H1 (cell line): ENCODE measurements around the gene HSPBP1. TPM values are rescaled to one million over a fixed set of nuclear protein-coding genes. Genes with fewer than 3 reads are reported as not detected.

Experiments
- CTCF ChIA-PET: fragments of 300-600 bp; sonication (Branson Sonifier 250); formaldehyde crosslinking; loops from one replicate; lab custom pipeline; 2021; ENCODE audit not compliant: partially characterized antibody; lab: Charles Lee
- POLR2A ChIA-PET: fragments of 300-600 bp; sonication (Branson Sonifier 250); formaldehyde crosslinking; loops from one replicate; lab custom pipeline; 2021; ENCODE audit warnings: inconsistent platforms; ENCODE audit not compliant: partially characterized antibody; lab: Charles Lee
- DNase-seq, 2 experiments: peaks; one replicate each; pipeline versions ENCODE4 v3.0.0 to v3.0.0-alpha.2; 2010 to 2022; ENCODE audit warnings: low spot score in 2 of 2, low read depth in 1 of 2, mixed read lengths in 1 of 2
- FAIRE-seq: peaks from 2 replicates; lab custom pipeline; 2011; peaks lifted over from hg19 to GRCh38; lab: Jason Lieb, UNC
- H2AFZ ChIP-seq: 2 replicates; pipeline ENCODE4 v1.8.1; 2012; ENCODE audit warnings: low read length, inconsistent platforms
- H2AK5ac ChIP-seq: 2 replicates; pipeline ENCODE4 v1.6.1; 2013; ENCODE audit warnings: low read depth, low read length
- H2BK120ac ChIP-seq: replicated peaks from 2 replicates; pipeline ENCODE3; 2013; ENCODE audit warnings: low read depth, low read length, inconsistent platforms
- H2BK12ac ChIP-seq: 2 replicates; pipeline ENCODE4 v1.6.1; 2013; ENCODE audit warnings: low read depth, low read length
- H2BK15ac ChIP-seq: 2 replicates; pipeline ENCODE4 v1.6.1; 2013; ENCODE audit warnings: low read length
- H2BK20ac ChIP-seq: 2 replicates; pipeline ENCODE4 v1.6.1; 2013; ENCODE audit warnings: low read length
- H2BK5ac ChIP-seq: 2 replicates; pipeline ENCODE4 v1.6.1; 2013; ENCODE audit warnings: low read depth, low read length
- H3K14ac ChIP-seq: 2 replicates; pipeline ENCODE4 v1.6.1; 2013; ENCODE audit warnings: inconsistent platforms; ENCODE audit not compliant: insufficient read length
- H3K18ac ChIP-seq: 2 replicates; pipeline ENCODE4 v1.6.1; 2013; ENCODE audit warnings: low read length; ENCODE audit errors: extremely low read depth
- H3K23ac ChIP-seq: 2 replicates; pipeline ENCODE4 v1.6.1; 2013; ENCODE audit warnings: inconsistent platforms; ENCODE audit not compliant: insufficient read length
- H3K23me2 ChIP-seq: 2 replicates; pipeline ENCODE4 v1.6.1; 2013; ENCODE audit warnings: low read depth, low read length
- H3K27ac ChIP-seq: 2 replicates; pipeline ENCODE4 v1.6.1; 2011; ENCODE audit warnings: low read depth, low read length, inconsistent platforms
- H3K27me3 ChIP-seq, 4 experiments: replicated peaks in 1 of 4; 1 replicate in 1 of 4; 2 replicates in 3 of 4; pipeline versions ENCODE4 v1.6.1 to v1.8.1; 2011 to 2013; ENCODE audit warnings: low read length in 3 of 4, mild to moderate bottlenecking in 3 of 4, inconsistent platforms in 2 of 4, mixed read lengths in 2 of 4, moderate library complexity in 1 of 4; ENCODE audit not compliant: control insufficient read depth in 3 of 4, insufficient read depth in 3 of 4; ENCODE audit errors: extremely low read depth in 1 of 4
- H3K36me3 ChIP-seq, 4 experiments: 2 replicates each; pipeline versions ENCODE4 v1.6.1 to v1.8.1; 2011 to 2013; ENCODE audit warnings: mild to moderate bottlenecking in 4 of 4, low read length in 3 of 4, moderate library complexity in 2 of 4, control low read depth in 1 of 4, inconsistent platforms in 1 of 4; ENCODE audit not compliant: insufficient read depth in 4 of 4, control insufficient read depth in 2 of 4
- H3K4ac ChIP-seq: replicated peaks from 2 replicates; pipeline ENCODE3; 2013; ENCODE audit warnings: low read length, low read depth, mixed read lengths, inconsistent platforms; ENCODE audit not compliant: insufficient read length
- H3K4me1 ChIP-seq, 4 experiments: replicated peaks in 1 of 4; 1 replicate in 1 of 4; 2 replicates in 3 of 4; pipeline versions ENCODE4 v1.6.1 to v1.8.1; 2011 to 2013; ENCODE audit warnings: low read length in 3 of 4, inconsistent platforms in 2 of 4, mixed read lengths in 1 of 4; ENCODE audit not compliant: insufficient read depth in 4 of 4, control insufficient read depth in 3 of 4
- H3K4me2 ChIP-seq, 2 experiments: 2 replicates each; pipeline versions ENCODE4 v1.6.1 to v1.8.1; 2011 to 2013; ENCODE audit warnings: low read depth in 2 of 2, low read length in 2 of 2, control low read depth in 1 of 2, inconsistent platforms in 1 of 2, mild to moderate bottlenecking in 1 of 2; ENCODE audit not compliant: insufficient read depth in 1 of 2
- H3K4me3 ChIP-seq, 4 experiments: fragments of 200-600, 300-600 bp in 1 of 4; sonication (generic), shearing (Covaris generic), sonication (Bioruptor Twin) in 1 of 4; 2 replicates each; pipeline versions ENCODE4 v1.5.1 to v1.8.1; 2011 to 2016; ENCODE audit warnings: low read length in 4 of 4, low read depth in 3 of 4, control low read depth in 2 of 4, inconsistent platforms in 2 of 4, mild to moderate bottlenecking in 2 of 4, mixed read lengths in 1 of 4, moderate library complexity in 1 of 4; ENCODE audit not compliant: insufficient read depth in 2 of 4; ENCODE audit errors: extremely low read depth in 1 of 4
- H3K56ac ChIP-seq: replicated peaks from 2 replicates; pipeline ENCODE3; 2013; ENCODE audit warnings: low read depth, mild to moderate bottlenecking, mixed read lengths, low read length, inconsistent platforms; ENCODE audit not compliant: insufficient read length
- H3K79me1 ChIP-seq: 2 replicates; pipeline ENCODE4 v1.6.1; 2013; ENCODE audit warnings: low read depth, low read length, control low read depth
- H3K79me2 ChIP-seq, 2 experiments: 2 replicates each; pipeline versions ENCODE4 v1.6.1 to v1.8.1; 2012 to 2013; ENCODE audit warnings: low read length in 2 of 2, mild to moderate bottlenecking in 2 of 2, inconsistent platforms in 1 of 2; ENCODE audit not compliant: insufficient read depth in 2 of 2, control insufficient read depth in 1 of 2
- H3K9ac ChIP-seq, 4 experiments: replicated peaks in 1 of 4; 1 replicate in 1 of 4; 2 replicates in 3 of 4; pipeline versions ENCODE4 v1.6.1 to v1.8.1; 2011 to 2013; ENCODE audit warnings: low read depth in 3 of 4, low read length in 3 of 4, control low read depth in 2 of 4, mild to moderate bottlenecking in 2 of 4, moderate library complexity in 2 of 4, inconsistent platforms in 1 of 4; ENCODE audit errors: extremely low read depth in 1 of 4
- H3K9me3 ChIP-seq, 2 experiments: 2 replicates each; pipeline versions ENCODE4 v1.6.1 to v1.8.1; 2012 to 2013; ENCODE audit warnings: mild to moderate bottlenecking in 2 of 2, moderate library complexity in 2 of 2, control low read depth in 1 of 2, inconsistent platforms in 1 of 2, low read depth in 1 of 2, low read length in 1 of 2, mixed read lengths in 1 of 2; ENCODE audit not compliant: insufficient read depth in 2 of 2
- H4K20me1 ChIP-seq, 2 experiments: replicated peaks in 1 of 2; 2 replicates each; pipeline versions ENCODE3 to v1.8.1; 2011 to 2013; ENCODE audit warnings: inconsistent platforms in 2 of 2, low read length in 2 of 2, mild to moderate bottlenecking in 1 of 2; ENCODE audit not compliant: insufficient read depth in 2 of 2, control insufficient read depth in 1 of 2
- H4K5ac ChIP-seq: 2 replicates; pipeline ENCODE4 v1.6.1; 2013; ENCODE audit warnings: low read length, low read depth, mixed read lengths, inconsistent platforms; ENCODE audit not compliant: insufficient read length
- H4K8ac ChIP-seq: 2 replicates; pipeline ENCODE4 v1.8.0; 2013; ENCODE audit warnings: mild to moderate bottlenecking, moderate library complexity, low read length, inconsistent platforms; ENCODE audit not compliant: insufficient read depth; ENCODE audit errors: extremely low read depth
- H4K91ac ChIP-seq: replicated peaks from 2 replicates; pipeline ENCODE3; 2013; ENCODE audit warnings: low read length, mixed read lengths, inconsistent platforms; ENCODE audit not compliant: insufficient read length
- BACH1 ChIP-seq: IDR thresholded peaks from 2 replicates; pipeline ENCODE4 v1.6.1; 2012; ENCODE audit warnings: low read length, improper control_type of control experiment
- CBX5 ChIP-seq: fragments of 300-800, 300-1000 bp; sonication (generic); IDR thresholded peaks from 2 replicates; pipeline ENCODE4 v1.7.1; 2016; ENCODE audit warnings: antibody characterized with exemption, low read length, low read depth
- CHD1 ChIP-seq: IDR thresholded peaks from 2 replicates; pipeline ENCODE4 v1.6.1; 2012; ENCODE audit warnings: low read depth, low read length, improper control_type of control experiment
- CREB1 ChIP-seq: IDR thresholded peaks from 2 replicates; pipeline ENCODE4 v1.6.1; 2012; ENCODE audit warnings: inconsistent platforms
- HDAC2 ChIP-seq, 2 experiments: fragments of 300-600 bp in 1 of 2; sonication (generic) in 1 of 2; IDR thresholded peaks; 2 replicates each; pipeline ENCODE4 v1.6.1; 2011 to 2012; ENCODE audit warnings: low read depth in 2 of 2, low read length in 2 of 2, mild to moderate bottlenecking in 2 of 2, moderate library complexity in 2 of 2, borderline replicate concordance in 1 of 2, inconsistent platforms in 1 of 2
- HDAC6 ChIP-seq: IDR thresholded peaks from one replicate; pipeline ENCODE4 v1.7.1; 2012; ENCODE audit warnings: low read depth, mild to moderate bottlenecking, inconsistent platforms, low read length, moderate library complexity
- POLR2AphosphoS5 ChIP-seq: IDR thresholded peaks from 2 replicates; pipeline ENCODE4 v1.6.1; 2011; ENCODE audit warnings: low read depth, low read length
- RXRA ChIP-seq: IDR thresholded peaks from 2 replicates; pipeline ENCODE4 v1.6.1; 2011; ENCODE audit warnings: low read depth, mild to moderate bottlenecking, low read length, moderate library complexity; ENCODE audit not compliant: insufficient read depth
- SP2 ChIP-seq: IDR thresholded peaks from 2 replicates; pipeline ENCODE4 v1.6.1; 2012; ENCODE audit warnings: mild to moderate bottlenecking, low read length, inconsistent platforms
- SUZ12 ChIP-seq: fragments of 200-600 bp; sonication (generic); IDR thresholded peaks from 2 replicates; pipeline ENCODE4 v1.6.1; 2012; ENCODE audit warnings: mild to moderate bottlenecking, inconsistent platforms, low read length, moderate library complexity, mixed read lengths
- TBP ChIP-seq: IDR thresholded peaks from 2 replicates; pipeline ENCODE4 v1.6.1; 2011; ENCODE audit warnings: low read depth, low read length, improper control_type of control experiment
- TEAD4 ChIP-seq: IDR thresholded peaks from 2 replicates; pipeline ENCODE4 v1.6.1; 2012; ENCODE audit warnings: low read depth, low read length, inconsistent platforms, mixed read lengths
- WGBS, 2 experiments: shearing (Covaris generic) in 1 of 2; methylation state at CpG; one replicate each; pipeline versions ENCODE4 v1.1.6 to v1.1.7; 2013 to 2015; ENCODE audit warnings: low lambda C conversion rate in 2 of 2, mixed read lengths in 2 of 2, inconsistent platforms in 1 of 2, low coverage in 1 of 2, missing lambda C conversion rate in 1 of 2; ENCODE audit not compliant: insufficient replicate concordance in 2 of 2, insufficient coverage in 1 of 2, insufficient read length in 1 of 2; ENCODE audit errors: extremely low coverage in 1 of 2, missing lambda C conversion rate in 1 of 2; 5-methylcytosine and 5-hydroxymethylcytosine counted together
- polyA plus RNA-seq, 7 experiments: library from polyadenylated mRNA; depleted of rRNA in 3 of 7; stranded (reverse) in 5 of 7; unstranded in 2 of 7; fragments of >200 nt in 5 of 7; fragments of 200-250 nt in 2 of 7; gene quantifications; 1 replicate in 5 of 7; 2 replicates in 1 of 7; 4 replicates in 1 of 7; pipeline versions ENCODE4 v1.2.1 to v1.2.3, GENCODE V29; 2011 to 2013; ENCODE audit warnings: missing spikeins in 2 of 7, mixed read lengths in 2 of 7
- total RNA-seq: library from RNA; stranded (reverse); fragmentation: NEBNext Ultra II Directional; extraction: Animal tissue kit (Norgen Biotek cat#: 25700); gene quantifications from 2 replicates; pipeline ENCODE4 v1.2.1, GENCODE V29; 2021

The HSPBP1 gene
- total and polyA plus RNA-seq, 2 of the 8 experiments (the other 6 are each of a cell fraction or from before 2014, with no cell fraction given), result 63.4 to 100 TPM

GRCh38 chr19:55258828-55259539 is 20.9 kb downstream of the HSPBP1 start, which contains the start of gene PPP6R1:
Gene PPP6R1 (minus strand): TSS chr19:55259017. CDS start chr19:55247103, 11,914 bp downstream.
- CTCF ChIA-PET, result interaction anchor here (0.7 to 2.3 kb wide), 11 partner anchors 11 to 375 kb away, joined by 3 to 8 read pairs (median 4); no protein-coding TSS in a partner anchor
- no peak for FAIRE-seq
- TF ChIP-seq TEAD4 (no peak), BACH1 (peak; percentile 61), SP2 (no peak), TBP (peak; percentile 92), HDAC6 (no peak), CBX5 (no peak), RXRA (0 out of 2 replicates have a peak, but pooled peaks have one; percentile 50), HDAC2 (IDR thresholded peaks at IDR 0.05; ENCODE audit: borderline replicate concordance in 1 of 2, low read depth in 2 of 2, low read length in 2 of 2) (peak; percentile 24 to 50; a peak in 1 of 4 replicates), SUZ12 (no peak), POLR2AphosphoS5 (peak; percentile 50; the same call in 1 of the 2 replicates), CREB1 (peak; percentile 44; the same call in 1 of the 2 replicates), CHD1 (no peak)

More at GRCh38 chr19:55258828-55259539, 20.9 kb downstream of the HSPBP1 start, which contains the start of gene PPP6R1:
- Histone ChIP-seq H3K4me1 (peaks cover under 1 to 19% (median 15%) of the 10 kb centered on the region in 4 experiments; a peak in 6 of 7 replicates), H2BK12ac (peak within 1 kb of the TSS; percentile 17; the same call in 1 of the 2 replicates), H3K27me3 (no peaks in the 10 kb centered on the region), H2BK120ac (no peak within 1 kb of the TSS), H4K5ac (peak within 1 kb of the TSS; percentile 78), H2BK15ac (no peak within 1 kb of the TSS), H4K20me1 (peaks cover 26 to 27% of the 10 kb centered on the region in 2 experiments), H3K27ac (peak within 1 kb of the TSS; percentile 65; the same call in 1 of the 2 replicates), H3K9me3 (no peaks in the 10 kb centered on the region; a peak in 1 of 4 replicates), H3K4me2 (peak within 1 kb of the TSS; percentile 78 to 84), H4K8ac (peak within 1 kb of the TSS; percentile 58), H3K14ac (no peak within 1 kb of the TSS), H4K91ac (peak within 1 kb of the TSS; percentile 84), H2AFZ (peak within 1 kb of the TSS; percentile 67; the same call in 1 of the 2 replicates), H3K36me3 (no peaks in the 10 kb centered on the region), H3K79me2 (peaks cover 9 to 46% of the 10 kb centered on the region in 2 experiments), H3K79me1 (peaks cover 19% of the 10 kb centered on the region), H3K23me2 (peaks cover 13% of the 10 kb centered on the region; the same call in 1 of the 2 replicates), H3K9ac (peak within 1 kb of the TSS; percentile 67 to 89 (median 80)), H3K4ac (no peak within 1 kb of the TSS), H2BK20ac (no peak within 1 kb of the TSS), H3K56ac (peak within 1 kb of the TSS; percentile 80), H2AK5ac (no peak within 1 kb of the TSS), H3K4me3 (peak within 1 kb of the TSS; percentile 79 to 89 (median 82)), H3K18ac (peak within 1 kb of the TSS; percentile 78), H2BK5ac (peak within 1 kb of the TSS; percentile 75; the same call in 1 of the 2 replicates), H3K23ac (no peak within 1 kb of the TSS)
- 1% methylated on average over 50 of the region's 76 CpGs; no CpG with 5 or more reads in 1 of the 2 experiments for WGBS, 2 experiments
- peak; percentile 83 to 99 for DNase-seq
- POLR2A ChIA-PET, result interaction anchor here (0.6 to 4.4 kb wide), 29 partner anchors 11 to 1086 kb away, joined by 3 to 28 read pairs (median 3); partner anchors contain the start of genes BRSK1, EPN1, HSPBP1 and KMT5C
